Peyer's patch (tissue), 4 donors: ENCODE results near the gene ATN1.

Experiments
- POLR2A ChIP-seq, 2 donors: fragments of 450-650 bp; IDR thresholded peaks; one replicate each; pipeline ENCODE4 v1.5.1; 2017; ENCODE audit warnings: antibody characterized with exemption in 2 of 2, mild to moderate bottlenecking in 2 of 2, moderate library complexity in 2 of 2
- TF ChIP-seq, protein P1 (sequence below), 6 experiments: fragments of 450-650 bp in 4 of 6; fragments of 200-600 bp in 2 of 6; sonication (generic) in 1 of 6; IDR thresholded peaks; one replicate each; pipeline ENCODE4 v1.5.1; 2017 to 2019; ENCODE audit warnings: antibody characterized with exemption in 6 of 6, mild to moderate bottlenecking in 3 of 6, moderate library complexity in 1 of 6

DNA sequence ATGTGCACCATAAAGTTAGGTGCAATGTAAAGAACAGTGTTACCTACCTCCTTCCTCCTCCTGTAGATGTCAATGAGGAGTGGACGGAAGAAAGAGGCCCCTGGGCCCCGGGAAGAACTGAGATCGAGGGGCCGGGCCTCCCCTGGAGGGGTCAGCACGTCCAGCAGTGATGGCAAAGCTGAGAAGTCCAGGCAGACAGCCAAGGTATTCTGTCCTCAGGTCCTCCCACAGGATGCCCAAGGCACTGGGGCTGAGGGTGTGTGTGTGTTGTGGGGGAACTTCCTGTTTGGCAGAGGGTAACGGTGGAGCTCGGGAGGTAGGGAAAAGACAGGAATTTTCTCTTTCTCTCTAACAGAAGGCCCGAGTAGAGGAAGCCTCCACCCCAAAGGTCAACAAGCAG lies 6.4 kb downstream of the ATN1 start:
- TF ChIP-seq, protein P1, sequence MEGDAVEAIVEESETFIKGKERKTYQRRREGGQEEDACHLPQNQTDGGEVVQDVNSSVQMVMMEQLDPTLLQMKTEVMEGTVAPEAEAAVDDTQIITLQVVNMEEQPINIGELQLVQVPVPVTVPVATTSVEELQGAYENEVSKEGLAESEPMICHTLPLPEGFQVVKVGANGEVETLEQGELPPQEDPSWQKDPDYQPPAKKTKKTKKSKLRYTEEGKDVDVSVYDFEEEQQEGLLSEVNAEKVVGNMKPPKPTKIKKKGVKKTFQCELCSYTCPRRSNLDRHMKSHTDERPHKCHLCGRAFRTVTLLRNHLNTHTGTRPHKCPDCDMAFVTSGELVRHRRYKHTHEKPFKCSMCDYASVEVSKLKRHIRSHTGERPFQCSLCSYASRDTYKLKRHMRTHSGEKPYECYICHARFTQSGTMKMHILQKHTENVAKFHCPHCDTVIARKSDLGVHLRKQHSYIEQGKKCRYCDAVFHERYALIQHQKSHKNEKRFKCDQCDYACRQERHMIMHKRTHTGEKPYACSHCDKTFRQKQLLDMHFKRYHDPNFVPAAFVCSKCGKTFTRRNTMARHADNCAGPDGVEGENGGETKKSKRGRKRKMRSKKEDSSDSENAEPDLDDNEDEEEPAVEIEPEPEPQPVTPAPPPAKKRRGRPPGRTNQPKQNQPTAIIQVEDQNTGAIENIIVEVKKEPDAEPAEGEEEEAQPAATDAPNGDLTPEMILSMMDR (IDR thresholded peaks at IDR 0.05), result no peak
- no peak for TF ChIP-seq POLR2A (IDR thresholded peaks at IDR 0.05)
